Mesenchymal stem cell (in vitro differentiated cells and primary cell): Measurements from ENCODE around the gene HES4.
"Not testable (repeated sequence)": the region's sequence is repeated elsewhere in the genome, so short reads cannot be mapped to it uniquely, and the experiment has no call there.

Experiments
- DNase-seq: peaks from one replicate; pipeline ENCODE4 v3.0.0-alpha.2; 2013
- H2AFZ ChIP-seq: one replicate; pipeline ENCODE4 v1.6.1; 2013; ENCODE audit warnings: low read depth, mild to moderate bottlenecking, control low read depth, inconsistent platforms, low read length, moderate library complexity
- H2AK5ac ChIP-seq: 2 replicates; pipeline ENCODE4 v1.6.1; 2013; ENCODE audit warnings: low read length, moderate library complexity, mild to moderate bottlenecking, inconsistent platforms; ENCODE audit not compliant: severe bottlenecking
- H2BK120ac ChIP-seq: one replicate; pipeline ENCODE4 v1.6.1; 2013; ENCODE audit warnings: low read depth, mild to moderate bottlenecking, inconsistent platforms, low read length, moderate library complexity
- H2BK12ac ChIP-seq, 2 experiments: one replicate each; pipeline ENCODE4 v1.6.1; 2013; ENCODE audit warnings: inconsistent platforms in 2 of 2, low read length in 2 of 2, mild to moderate bottlenecking in 2 of 2, moderate library complexity in 2 of 2, control low read depth in 1 of 2
- H2BK15ac ChIP-seq: one replicate; pipeline ENCODE4 v1.6.1; 2013; ENCODE audit warnings: mild to moderate bottlenecking, low read depth, inconsistent platforms; ENCODE audit not compliant: poor library complexity, severe bottlenecking
- H2BK5ac ChIP-seq: 2 replicates; pipeline ENCODE4 v1.6.1; 2013; ENCODE audit warnings: low read depth, mild to moderate bottlenecking, low read length, control low read depth, inconsistent platforms; ENCODE audit not compliant: poor library complexity, severe bottlenecking
- H3K14ac ChIP-seq, 2 experiments: one replicate each; pipeline ENCODE4 v1.6.1; 2013; ENCODE audit warnings: inconsistent platforms in 2 of 2, low read length in 2 of 2, control low read depth in 1 of 2, mild to moderate bottlenecking in 1 of 2, moderate library complexity in 1 of 2
- H3K18ac ChIP-seq, 2 experiments: one replicate each; pipeline ENCODE4 v1.6.1; 2013; ENCODE audit warnings: inconsistent platforms in 2 of 2, low read length in 2 of 2, control low read depth in 1 of 2, low read depth in 1 of 2, mild to moderate bottlenecking in 1 of 2
- H3K23ac ChIP-seq, 2 experiments: one replicate each; pipeline ENCODE4 v1.6.1; 2013; ENCODE audit warnings: inconsistent platforms in 2 of 2, low read length in 2 of 2, mild to moderate bottlenecking in 2 of 2, moderate library complexity in 2 of 2, control low read depth in 1 of 2
- H3K27ac ChIP-seq: 2 replicates; pipeline ENCODE4 v1.5.1; 2013; ENCODE audit warnings: mild to moderate bottlenecking, moderate library complexity, low read length, control low read depth, inconsistent platforms; ENCODE audit not compliant: poor library complexity, severe bottlenecking
- H3K27me3 ChIP-seq, 2 experiments: 2 replicates each; pipeline versions ENCODE4 v1.6.1 to v1.7.0; 2013; ENCODE audit warnings: low read length in 2 of 2, mild to moderate bottlenecking in 2 of 2, moderate library complexity in 2 of 2, control low read depth in 1 of 2, inconsistent platforms in 1 of 2; ENCODE audit not compliant: control insufficient read depth in 1 of 2, insufficient read depth in 1 of 2
- H3K36me3 ChIP-seq, 2 experiments: 2 replicates each; pipeline versions ENCODE4 v1.6.1 to v1.7.0; 2013; ENCODE audit warnings: low read length in 2 of 2, control low read depth in 1 of 2, inconsistent platforms in 1 of 2, low read depth in 1 of 2, mild to moderate bottlenecking in 1 of 2; ENCODE audit not compliant: insufficient read depth in 2 of 2, control insufficient read depth in 1 of 2
- H3K4ac ChIP-seq, 2 experiments: one replicate each; pipeline ENCODE4 v1.6.1; 2013; ENCODE audit warnings: inconsistent platforms in 2 of 2, low read length in 2 of 2, mild to moderate bottlenecking in 2 of 2, moderate library complexity in 2 of 2, control low read depth in 1 of 2, low read depth in 1 of 2
- H3K4me1 ChIP-seq: 2 replicates; pipeline ENCODE4 v1.6.1; 2013; ENCODE audit warnings: low read depth, low read length, control low read depth; ENCODE audit not compliant: control insufficient read depth, insufficient read depth
- H3K4me2 ChIP-seq: 2 replicates; pipeline ENCODE4 v1.6.1; 2013; ENCODE audit warnings: low read length, mild to moderate bottlenecking, inconsistent platforms; ENCODE audit not compliant: poor library complexity, severe bottlenecking
- H3K4me3 ChIP-seq, 2 experiments: 2 replicates each; pipeline versions ENCODE4 v1.5.1 to v1.7.0; 2013; ENCODE audit warnings: low read length in 2 of 2, mild to moderate bottlenecking in 2 of 2, control low read depth in 1 of 2, low read depth in 1 of 2; ENCODE audit not compliant: insufficient read depth in 1 of 2
- H3K79me1 ChIP-seq: replicated peaks from 2 replicates; pipeline ENCODE4 v1.6.1; 2013; ENCODE audit warnings: mild to moderate bottlenecking, control low read depth, low read length, inconsistent platforms; ENCODE audit not compliant: poor library complexity, severe bottlenecking
- H3K9ac ChIP-seq: 2 replicates; pipeline ENCODE4 v1.7.0; 2013; ENCODE audit warnings: mild to moderate bottlenecking, low read length, moderate library complexity
- H3K9me3 ChIP-seq: 2 replicates; pipeline ENCODE4 v1.7.0; 2013; ENCODE audit warnings: mild to moderate bottlenecking, low read length; ENCODE audit not compliant: control insufficient read depth
- H4K8ac ChIP-seq: one replicate; pipeline ENCODE4 v1.6.1; 2013; ENCODE audit warnings: inconsistent platforms, mild to moderate bottlenecking, low read length, moderate library complexity
- H4K91ac ChIP-seq: one replicate; pipeline ENCODE4 v1.6.1; 2013; ENCODE audit warnings: mild to moderate bottlenecking, low read length, inconsistent platforms
- WGBS: methylation state at CpG from one replicate; pipeline ENCODE4 v1.1.7; 2013; ENCODE audit warnings: mixed read lengths; 5-methylcytosine and 5-hydroxymethylcytosine counted together

HES4 gene

GRCh38 chr1:978835-979743 lies 20.8 kb downstream of the HES4 start:
- Histone ChIP-seq H3K4me2 (no peak overlapping the region), H2AK5ac (no peak overlapping the region), H2BK15ac (peak overlapping the region; percentile 85), H4K8ac (no peak overlapping the region), H3K27ac (no peak overlapping the region), H3K4me3 (no peak overlapping the region), H2AFZ (no peak overlapping the region), H3K4ac (no peak overlapping the region), H3K36me3 (peaks cover 0 to 6% of the 10 kb centered on the region in 2 experiments), H3K23ac (no peak overlapping the region), H3K9ac (no peak overlapping the region), H4K91ac (no peak overlapping the region), H3K14ac (no peak overlapping the region), H3K9me3 (no peaks in the 10 kb centered on the region), H2BK12ac (no peak overlapping the region), H2BK120ac (no peak overlapping the region), H3K4me1 (peaks cover 17% of the 10 kb centered on the region), H3K27me3 (peaks cover 19 to 72% of the 10 kb centered on the region in 2 experiments), H3K18ac (no peak overlapping the region), H2BK5ac (no peak overlapping the region), H3K79me1 (no peaks in the 10 kb centered on the region)
- DNase-seq = no peak
- WGBS = 85% methylated on average over 60 of the region's 60 CpGs

- H3K18ac ChIP-seq = no peak overlapping the region
- H2BK15ac ChIP-seq = no peak overlapping the region
- H3K9ac ChIP-seq = no peak overlapping the region
- H2BK120ac ChIP-seq = no peak overlapping the region
- no peak overlapping the region for H2AFZ ChIP-seq
- H3K36me3 ChIP-seq = peaks cover 0 to 6% of the 10 kb centered on the region in 2 experiments
- H2AK5ac ChIP-seq = no peak overlapping the region
- H3K79me1 ChIP-seq = no peaks in the 10 kb centered on the region
- H2BK12ac ChIP-seq = no peak overlapping the region
- H3K4me3 ChIP-seq = no peak overlapping the region
- no peak overlapping the region for H3K14ac ChIP-seq
- peaks cover 16% of the 10 kb centered on the region for H3K4me1 ChIP-seq
- no peak overlapping the region for H4K8ac ChIP-seq
- WGBS = 88% methylated on average over 44 of the region's 44 CpGs
- H3K27ac ChIP-seq = no peak overlapping the region
- no peak overlapping the region for H3K4me2 ChIP-seq
- no peak overlapping the region for H3K4ac ChIP-seq
- H2BK5ac ChIP-seq = no peak overlapping the region
- H4K91ac ChIP-seq = no peak overlapping the region
- no peak overlapping the region for H3K23ac ChIP-seq
- H3K9me3 ChIP-seq = no peaks in the 10 kb centered on the region
- no peak for DNase-seq
- peaks cover 13 to 70% of the 10 kb centered on the region in 2 experiments for H3K27me3 ChIP-seq
Observed at GRCh38 chr1:978069-978834, 21.6 kb downstream of the HES4 start.

- not testable (repeated sequence) for H2BK5ac ChIP-seq, H3K4me3 ChIP-seq, H2BK12ac ChIP-seq, H3K4ac ChIP-seq, H2AFZ ChIP-seq, H3K27ac ChIP-seq, H2BK15ac ChIP-seq, H3K9me3 ChIP-seq, H3K79me1 ChIP-seq, H3K18ac ChIP-seq, H3K4me2 ChIP-seq, H3K23ac ChIP-seq, H4K8ac ChIP-seq, H3K36me3 ChIP-seq, DNase-seq, H4K91ac ChIP-seq, H3K14ac ChIP-seq, H2BK120ac ChIP-seq, H3K9ac ChIP-seq, H2AK5ac ChIP-seq
- H3K4me1 ChIP-seq = peaks cover 13% of the 10 kb centered on the region
- WGBS = no CpG with 5 or more reads among the region's 39 CpGs
- H3K27me3 ChIP-seq = peaks cover 0 to 67% of the 10 kb centered on the region in 2 experiments
Observed at GRCh38 chr1:976791-977190, 23.1 kb downstream of the HES4 start.
